Loucy (cell line): Measurements from ENCODE around the gene ARHGAP32.

ENCODE experiments used
- EZH2phosphoT487 ChIP-seq: fragments of 200-600 bp; IDR thresholded peaks from 2 replicates; pipeline ENCODE4 v1.6.1; 2018; ENCODE audit warnings: antibody characterized with exemption, mild to moderate bottlenecking, moderate library complexity, borderline replicate concordance
- TF ChIP-seq, protein P1 (sequence below): fragments of 200-600 bp; sonication (generic); conservative IDR thresholded peaks from 2 replicates; pipeline ENCODE4 v1.5.1; 2014; ENCODE audit warnings: mild to moderate bottlenecking, antibody characterized with exemption, low read length

DNA sequence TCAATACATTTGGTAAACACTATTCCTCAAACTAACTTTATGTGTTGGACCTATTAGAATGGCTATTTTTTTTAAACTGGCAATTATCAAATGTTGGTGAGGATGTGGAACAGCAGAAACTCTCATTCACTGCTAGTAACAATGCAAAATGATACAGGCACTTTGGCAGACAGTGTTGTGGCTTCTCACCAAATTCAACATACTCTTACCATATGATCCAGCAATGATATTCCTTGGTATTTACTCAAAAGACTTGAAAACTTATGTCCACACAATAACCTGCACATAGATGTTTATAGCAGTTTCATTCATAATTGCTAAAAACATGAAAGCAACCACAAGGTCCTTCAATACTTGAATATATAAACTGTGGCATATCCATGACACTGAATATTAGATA is 136.9 kb downstream of the ARHGAP32 start:
- TF ChIP-seq, protein P1, sequence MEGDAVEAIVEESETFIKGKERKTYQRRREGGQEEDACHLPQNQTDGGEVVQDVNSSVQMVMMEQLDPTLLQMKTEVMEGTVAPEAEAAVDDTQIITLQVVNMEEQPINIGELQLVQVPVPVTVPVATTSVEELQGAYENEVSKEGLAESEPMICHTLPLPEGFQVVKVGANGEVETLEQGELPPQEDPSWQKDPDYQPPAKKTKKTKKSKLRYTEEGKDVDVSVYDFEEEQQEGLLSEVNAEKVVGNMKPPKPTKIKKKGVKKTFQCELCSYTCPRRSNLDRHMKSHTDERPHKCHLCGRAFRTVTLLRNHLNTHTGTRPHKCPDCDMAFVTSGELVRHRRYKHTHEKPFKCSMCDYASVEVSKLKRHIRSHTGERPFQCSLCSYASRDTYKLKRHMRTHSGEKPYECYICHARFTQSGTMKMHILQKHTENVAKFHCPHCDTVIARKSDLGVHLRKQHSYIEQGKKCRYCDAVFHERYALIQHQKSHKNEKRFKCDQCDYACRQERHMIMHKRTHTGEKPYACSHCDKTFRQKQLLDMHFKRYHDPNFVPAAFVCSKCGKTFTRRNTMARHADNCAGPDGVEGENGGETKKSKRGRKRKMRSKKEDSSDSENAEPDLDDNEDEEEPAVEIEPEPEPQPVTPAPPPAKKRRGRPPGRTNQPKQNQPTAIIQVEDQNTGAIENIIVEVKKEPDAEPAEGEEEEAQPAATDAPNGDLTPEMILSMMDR, result no peak
- no peak for TF ChIP-seq EZH2phosphoT487
